NB4 (cell line): ENCODE results near the gene ATG5.

Source experiments
- TF ChIP-seq, protein P1 (sequence below): IDR thresholded peaks from one replicate; pipeline ENCODE4 v1.5.1; 2012; ENCODE audit warnings: low read depth, low read length
- TF ChIP-seq, protein P2 (sequence below): IDR thresholded peaks from 2 replicates; pipeline ENCODE4 v1.6.1; 2011; ENCODE audit warnings: low read depth, low read length

- TF ChIP-seq, protein P1, sequence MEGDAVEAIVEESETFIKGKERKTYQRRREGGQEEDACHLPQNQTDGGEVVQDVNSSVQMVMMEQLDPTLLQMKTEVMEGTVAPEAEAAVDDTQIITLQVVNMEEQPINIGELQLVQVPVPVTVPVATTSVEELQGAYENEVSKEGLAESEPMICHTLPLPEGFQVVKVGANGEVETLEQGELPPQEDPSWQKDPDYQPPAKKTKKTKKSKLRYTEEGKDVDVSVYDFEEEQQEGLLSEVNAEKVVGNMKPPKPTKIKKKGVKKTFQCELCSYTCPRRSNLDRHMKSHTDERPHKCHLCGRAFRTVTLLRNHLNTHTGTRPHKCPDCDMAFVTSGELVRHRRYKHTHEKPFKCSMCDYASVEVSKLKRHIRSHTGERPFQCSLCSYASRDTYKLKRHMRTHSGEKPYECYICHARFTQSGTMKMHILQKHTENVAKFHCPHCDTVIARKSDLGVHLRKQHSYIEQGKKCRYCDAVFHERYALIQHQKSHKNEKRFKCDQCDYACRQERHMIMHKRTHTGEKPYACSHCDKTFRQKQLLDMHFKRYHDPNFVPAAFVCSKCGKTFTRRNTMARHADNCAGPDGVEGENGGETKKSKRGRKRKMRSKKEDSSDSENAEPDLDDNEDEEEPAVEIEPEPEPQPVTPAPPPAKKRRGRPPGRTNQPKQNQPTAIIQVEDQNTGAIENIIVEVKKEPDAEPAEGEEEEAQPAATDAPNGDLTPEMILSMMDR = no peak
- TF ChIP-seq, protein P2, sequence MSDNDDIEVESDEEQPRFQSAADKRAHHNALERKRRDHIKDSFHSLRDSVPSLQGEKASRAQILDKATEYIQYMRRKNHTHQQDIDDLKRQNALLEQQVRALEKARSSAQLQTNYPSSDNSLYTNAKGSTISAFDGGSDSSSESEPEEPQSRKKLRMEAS = no peak
Measured at GRCh38 chr6:106356378-106356777, 30.8 kb upstream of the ATG5 start.
